SK-N-SH (cell line): Measurements from ENCODE around the gene GRM5. TPM values are rescaled to one million over a fixed set of nuclear protein-coding genes. Genes with fewer than 3 reads are reported as not detected.

Experiments used
- CTCF ChIA-PET: fragments of 300-600, 350-600 bp; formaldehyde crosslinking; extraction: SDS; loops from one replicate; lab custom pipeline; 2021; lab: Yijun Ruan, JAX
- POLR2A ChIA-PET: fragments of 350-600 bp; sonication (Branson Sonifier 250); formaldehyde crosslinking; extraction: SDS; loops from one replicate; lab custom pipeline; 2020; ENCODE audit warnings: antibody characterized with exemption, inconsistent platforms; lab: Yijun Ruan, JAX
- DNase-seq: peaks from one replicate; pipeline ENCODE4 v3.0.0; 2012
- H2AFZ ChIP-seq: fragments of 200-600 bp; sonication (generic); 2 replicates; pipeline ENCODE4 v1.8.1; 2016; ENCODE audit warnings: antibody characterized with exemption, mild to moderate bottlenecking, low read depth
- H3F3A ChIP-seq: fragments of 200-600 bp; sonication (generic); replicated peaks from 2 replicates; pipeline ENCODE3; 2016; ENCODE audit warnings: antibody characterized with exemption, mild to moderate bottlenecking; ENCODE audit not compliant: insufficient read depth
- H3K27ac ChIP-seq, 2 experiments: fragments of 200-500 bp in 1 of 2; fragments of 200-600 bp in 1 of 2; sonication (Bioruptor generic) in 1 of 2; sonication (generic), shearing (Covaris generic) in 1 of 2; 2 replicates each; pipeline versions ENCODE4 v1.5.1 to v1.6.1; 2014 to 2016; ENCODE audit warnings: low read depth in 2 of 2, inconsistent platforms in 1 of 2, low read length in 1 of 2, mild to moderate bottlenecking in 1 of 2, mixed read lengths in 1 of 2
- H3K27me3 ChIP-seq: fragments of 200-600 bp; sonication (generic), shearing (Covaris generic); 2 replicates; pipeline ENCODE4 v1.6.1; 2016; ENCODE audit warnings: mixed run types; ENCODE audit not compliant: insufficient read depth
- H3K36me3 ChIP-seq, 2 experiments: fragments of 200-500 bp in 1 of 2; fragments of 200-600 bp in 1 of 2; sonication (Bioruptor generic) in 1 of 2; sonication (generic) in 1 of 2; replicated peaks in 1 of 2; 2 replicates each; pipeline versions ENCODE3 to v1.5.1; 2014 to 2016; ENCODE audit warnings: low read length in 1 of 2, mild to moderate bottlenecking in 1 of 2; ENCODE audit not compliant: insufficient read depth in 2 of 2, control insufficient read depth in 1 of 2
- H3K4me1 ChIP-seq, 2 experiments: fragments of 200-500 bp in 1 of 2; fragments of 200-600 bp in 1 of 2; sonication (Bioruptor generic) in 1 of 2; sonication (generic), shearing (Covaris generic) in 1 of 2; 2 replicates each; pipeline versions ENCODE4 v1.5.1 to v1.6.1; 2014 to 2016; ENCODE audit warnings: low read depth in 1 of 2, low read length in 1 of 2, mixed run types in 1 of 2; ENCODE audit not compliant: insufficient read depth in 2 of 2, control insufficient read depth in 1 of 2
- H3K4me2 ChIP-seq: fragments of 200-600 bp; sonication (generic), shearing (Covaris generic); 2 replicates; pipeline ENCODE4 v1.6.1; 2017; ENCODE audit warnings: mixed run types
- H3K4me3 ChIP-seq, 2 experiments: fragments of 200-500 bp in 1 of 2; fragments of 200-600 bp in 1 of 2; sonication (Bioruptor generic) in 1 of 2; sonication (generic), shearing (Covaris generic) in 1 of 2; 2 replicates each; pipeline versions ENCODE4 v1.5.1 to v1.8.1; 2014 to 2016; ENCODE audit warnings: low read depth in 2 of 2, inconsistent platforms in 1 of 2, low read length in 1 of 2, mild to moderate bottlenecking in 1 of 2, mixed read lengths in 1 of 2, moderate library complexity in 1 of 2
- H3K79me2 ChIP-seq: fragments of 200-600 bp; sonication (generic); 2 replicates; pipeline ENCODE4 v1.8.1; 2017; ENCODE audit warnings: mild to moderate bottlenecking; ENCODE audit not compliant: insufficient read depth
- H3K9ac ChIP-seq: fragments of 200-600 bp; sonication (generic); 2 replicates; pipeline ENCODE4 v1.6.1; 2017; ENCODE audit warnings: mixed run types
- H3K9me2 ChIP-seq: fragments of 200-600 bp; sonication (generic); 2 replicates; pipeline ENCODE4 v1.6.1; 2017; ENCODE audit warnings: mixed run types
- H3K9me3 ChIP-seq: fragments of 200-600 bp; sonication (generic); 2 replicates; pipeline ENCODE4 v1.6.1; 2017; ENCODE audit warnings: mixed run types, mild to moderate bottlenecking, moderate library complexity
- H4K20me1 ChIP-seq: fragments of 200-600 bp; sonication (generic); 2 replicates; pipeline ENCODE4 v1.6.1; 2017; ENCODE audit warnings: mild to moderate bottlenecking, mixed run types; ENCODE audit not compliant: insufficient read depth
- CTCF ChIP-seq: fragments of 200-600 bp; sonication (generic); IDR thresholded peaks from 2 replicates; pipeline ENCODE4 v1.6.1; 2017; ENCODE audit warnings: antibody characterized with exemption, mild to moderate bottlenecking, moderate library complexity
- ELF1 ChIP-seq: IDR thresholded peaks from 2 replicates; pipeline ENCODE4 v1.4.0; 2012
- EP300 ChIP-seq, 2 experiments: IDR thresholded peaks; 2 replicates each; pipeline versions ENCODE4 v1.4.0 to v1.6.1; 2012; ENCODE audit warnings: borderline replicate concordance in 1 of 2, low read depth in 1 of 2, low read length in 1 of 2
- FOXJ3 ChIP-seq: sonication (generic); formaldehyde crosslinking; IDR thresholded peaks from 2 replicates; pipeline ENCODE4 v1.5.1; 2020; ENCODE audit warnings: mild to moderate bottlenecking, missing genetic modification reagents
- GABPA ChIP-seq: IDR thresholded peaks from 2 replicates; pipeline ENCODE4 v1.4.0; 2012; ENCODE audit warnings: low read depth, mild to moderate bottlenecking
- GATA2 ChIP-seq: sonication (generic); formaldehyde crosslinking; IDR thresholded peaks from 2 replicates; pipeline ENCODE4 v1.5.0; 2020; ENCODE audit warnings: mild to moderate bottlenecking, missing genetic modification reagents
- IRF3 ChIP-seq: fragments of 150-350 bp; IDR thresholded peaks from 2 replicates; pipeline ENCODE4 v1.6.1; 2016; ENCODE audit warnings: mild to moderate bottlenecking, low read depth, low read length
- NFIC ChIP-seq: IDR thresholded peaks from 2 replicates; pipeline ENCODE4 v1.4.0; 2012; ENCODE audit warnings: borderline replicate concordance
- POLR2AphosphoS5 ChIP-seq: IDR thresholded peaks from 2 replicates; pipeline ENCODE4 v1.6.1; 2012; ENCODE audit warnings: low read depth, low read length
- RAD21 ChIP-seq: IDR thresholded peaks from 2 replicates; pipeline ENCODE4 v1.6.1; 2012; ENCODE audit warnings: mild to moderate bottlenecking, low read length
- RCOR1 ChIP-seq: fragments of 150-350 bp; IDR thresholded peaks from 2 replicates; pipeline ENCODE4 v1.6.1; 2017; ENCODE audit warnings: antibody characterized with exemption, low read length
- REST ChIP-seq: IDR thresholded peaks from 2 replicates; pipeline ENCODE4 v1.6.1; 2012; ENCODE audit warnings: mild to moderate bottlenecking, low read depth, low read length, moderate library complexity
- SMC3 ChIP-seq: IDR thresholded peaks from 2 replicates; pipeline ENCODE4 v1.6.1; 2012; ENCODE audit warnings: low read depth, low read length, improper control_type of control experiment
- USF1 ChIP-seq: IDR thresholded peaks from 2 replicates; pipeline ENCODE4 v1.4.0; 2012; ENCODE audit warnings: low read depth, borderline replicate concordance
- USF2 ChIP-seq: fragments of 150-350 bp; IDR thresholded peaks from 2 replicates; pipeline ENCODE4 v1.6.1; 2017; ENCODE audit warnings: antibody characterized with exemption, low read length, low read depth, borderline replicate concordance
- WGBS: methylation state at CpG from one replicate; pipeline ENCODE4 v1.1.6; 2017; ENCODE audit warnings: low lambda C conversion rate; 5-methylcytosine and 5-hydroxymethylcytosine counted together
- polyA plus RNA-seq, 3 experiments: library from polyadenylated mRNA; depleted of rRNA; stranded (reverse); fragments of >200 nt; gene quantifications; 2 replicates each; pipeline ENCODE4 v1.2.3, GENCODE V29; 2012

Gene GRM5
- polyA plus RNA-seq, 1 of the 3 experiments (the other 2 are of a cell fraction): not detected

GRCh38 chr11:88689548-88690240, 376.1 kb downstream of the GRM5 start:
- POLR2A ChIA-PET: no interaction called here
- WGBS: 34% methylated on average over 6 of the region's 6 CpGs
- no peak overlapping the region for H3K4me2 ChIP-seq

GRCh38 chr11:88683024-88683423, 382.8 kb downstream of the GRM5 start:
- no peaks in the 10 kb centered on the region for H3K4me1 ChIP-seq
- no peaks in the 10 kb centered on the region for H3K36me3 ChIP-seq
- no peaks in the 10 kb centered on the region for H3F3A ChIP-seq
- no peak overlapping the region for H3K9ac ChIP-seq
- no peak for DNase-seq
- TF ChIP-seq EP300 (IDR thresholded peaks at IDR 0.05; ENCODE audit: borderline replicate concordance in 1 of 2, low read depth in 1 of 2, low read length in 1 of 2): no peak
- TF ChIP-seq NFIC: no peak
- no peak for TF ChIP-seq IRF3
- no peak for TF ChIP-seq CTCF
- no peak for TF ChIP-seq RCOR1
- TF ChIP-seq GATA2 (CRISPR knock-in tag): no peak
- TF ChIP-seq FOXJ3: no peak
- no peak for TF ChIP-seq ELF1
- no peak for TF ChIP-seq GABPA
- TF ChIP-seq SMC3: no peak
- no peak for TF ChIP-seq REST
- TF ChIP-seq RAD21: no peak
- 9% methylated on average over 1 of the region's 1 CpG for WGBS
- no peaks in the 10 kb centered on the region for H3K79me2 ChIP-seq
- no peak overlapping the region for H3K4me3 ChIP-seq
- H3K9me2 ChIP-seq: no peaks in the 10 kb centered on the region
- H3K27ac ChIP-seq: no peak overlapping the region
- H3K9me3 ChIP-seq: no peaks in the 10 kb centered on the region
- H4K20me1 ChIP-seq: no peaks in the 10 kb centered on the region
- no peak overlapping the region for H2AFZ ChIP-seq
- ChIA-PET CTCF (no interaction called here), POLR2A (no interaction called here)
- H3K27me3 ChIP-seq: no peaks in the 10 kb centered on the region
- no peak overlapping the region for H3K4me2 ChIP-seq

More at GRCh38 chr11:88689548-88690240, 376.1 kb downstream of the GRM5 start:
- no peaks in the 10 kb centered on the region for H3K9me2 ChIP-seq
- H3K27me3 ChIP-seq: no peaks in the 10 kb centered on the region; the same call in 1 of the 2 replicates
- no peaks in the 10 kb centered on the region for H3F3A ChIP-seq
- H3K4me1 ChIP-seq: no peaks in the 10 kb centered on the region
- DNase-seq: no peak
- CTCF ChIA-PET: no interaction called here
- TF ChIP-seq USF2: no peak
- no peak for TF ChIP-seq ELF1
- TF ChIP-seq USF1: no peak
- TF ChIP-seq POLR2AphosphoS5: no peak
- TF ChIP-seq, all 33 proteins: peak for 0
- H2AFZ ChIP-seq: no peak overlapping the region
- H4K20me1 ChIP-seq: no peaks in the 10 kb centered on the region
- H3K4me3 ChIP-seq: no peak overlapping the region
- no peak overlapping the region for H3K27ac ChIP-seq
- H3K9me3 ChIP-seq: no peaks in the 10 kb centered on the region
- no peaks in the 10 kb centered on the region for H3K36me3 ChIP-seq
- no peak overlapping the region for H3K9ac ChIP-seq
- no peaks in the 10 kb centered on the region for H3K79me2 ChIP-seq
